HCT116 (cell line): ENCODE results near the gene MICALL2. TPM values are rescaled to one million over a fixed set of nuclear protein-coding genes. Genes with fewer than 3 reads are reported as not detected.
A peak's percentile ranks its signal among the peaks of the same experiment; 100 is the strongest.

ENCODE experiments used
- ATAC-seq: fragments of 200-7000 bp; cut with Tn5 transposase; 2 replicates; pipeline ENCODE4 v1.9.1; 2020; ENCODE audit warnings: mild to moderate bottlenecking, moderate library complexity
- BruUV-seq: library from RNA; stranded (reverse); fragments of 400-500 nt; replicated peaks from 2 replicates; lab custom pipeline; 2021; lab: Mats Ljungman, UMichigan
- CTCF ChIA-PET: fragments of 300-600 bp; sonication (Branson Sonifier 250); formaldehyde crosslinking; loops from one replicate; lab custom pipeline; 2021; ENCODE audit warnings: antibody characterized with exemption; lab: Charles Lee
- POLR2A ChIA-PET: fragments of 300-600, 350-600 bp; sonication (Branson Sonifier 250); formaldehyde crosslinking; loops from one replicate; lab custom pipeline; 2021; ENCODE audit warnings: antibody characterized with exemption; lab: Charles Lee
- RAD21 ChIA-PET, 2 experiments: fragments of 300-600 bp; sonication (Branson Sonifier 250); formaldehyde crosslinking; loops; one replicate each; lab custom pipeline; 2023; ENCODE audit warnings: low total read pairs in 2 of 2; ENCODE audit not compliant: uncharacterized antibody in 2 of 2, unreplicated experiment in 2 of 2, low non-redundant PET in 1 of 2; lab: Charles Lee
- DNase-seq: peaks from one replicate; pipeline ENCODE4 v3.0.0-alpha.2; 2010; ENCODE audit warnings: low read depth, low spot score
- H2AFZ ChIP-seq: fragments of 200-600 bp; shearing (Covaris generic), sonication (generic); 2 replicates; pipeline ENCODE4 v1.6.1; 2017; ENCODE audit warnings: low read depth, mixed run types, mixed read lengths, antibody characterized with exemption, low read length; ENCODE audit not compliant: poor library complexity, severe bottlenecking
- H3K27ac ChIP-seq: 2 replicates; pipeline ENCODE4 v1.5.1; 2012; ENCODE audit warnings: low read depth, low read length
- H3K27me3 ChIP-seq: fragments of 200-600 bp; sonication (generic); 2 replicates; pipeline ENCODE4 v1.6.1; 2016; ENCODE audit warnings: mixed run types, low read length, mixed read lengths; ENCODE audit not compliant: insufficient read depth
- H3K36me3 ChIP-seq, 2 experiments: fragments of 200-500 bp in 1 of 2; fragments of 200-600 bp in 1 of 2; sonication (Bioruptor generic) in 1 of 2; sonication (generic) in 1 of 2; 2 replicates each; pipeline versions ENCODE4 v1.5.1 to v1.6.1; 2014 to 2016; ENCODE audit warnings: low read length in 2 of 2, inconsistent platforms in 1 of 2, mixed read lengths in 1 of 2, mixed run types in 1 of 2; ENCODE audit not compliant: insufficient read depth in 2 of 2, control insufficient read depth in 1 of 2
- H3K4me1 ChIP-seq, 2 experiments: fragments of 200-600 bp in 1 of 2; sonication (generic) in 1 of 2; 2 replicates each; pipeline versions ENCODE4 v1.5.1 to v1.6.1; 2012 to 2017; ENCODE audit warnings: low read length in 2 of 2, inconsistent platforms in 1 of 2, mild to moderate bottlenecking in 1 of 2, mixed read lengths in 1 of 2, mixed run types in 1 of 2, moderate library complexity in 1 of 2; ENCODE audit not compliant: insufficient read depth in 2 of 2, control insufficient read depth in 1 of 2
- H3K4me2 ChIP-seq: fragments of 200-600 bp; sonication (generic); 2 replicates; pipeline ENCODE4 v1.6.1; 2017; ENCODE audit warnings: mixed run types, low read length, mixed read lengths
- H3K4me3 ChIP-seq, 2 experiments: fragments of 200-600 bp in 1 of 2; sonication (generic) in 1 of 2; replicated peaks in 1 of 2; 2 replicates each; pipeline ENCODE4 v1.5.1; 2011 to 2016; ENCODE audit warnings: low read length in 2 of 2, control low read depth in 1 of 2, low read depth in 1 of 2, mild to moderate bottlenecking in 1 of 2, mixed read lengths in 1 of 2, mixed run types in 1 of 2
- H3K79me2 ChIP-seq: fragments of 200-600 bp; sonication (generic); 2 replicates; pipeline ENCODE4 v1.6.1; 2017; ENCODE audit warnings: mild to moderate bottlenecking, mixed run types, low read length, moderate library complexity, mixed read lengths; ENCODE audit not compliant: insufficient read depth
- H3K9ac ChIP-seq: fragments of 200-600 bp; sonication (generic); 2 replicates; pipeline ENCODE4 v1.6.1; 2016; ENCODE audit warnings: low read length, mixed read lengths
- H3K9me2 ChIP-seq: fragments of 200-600 bp; sonication (generic), shearing (Covaris generic); 2 replicates; pipeline ENCODE4 v1.6.1; 2017; ENCODE audit warnings: mixed run types, mild to moderate bottlenecking, moderate library complexity; ENCODE audit not compliant: insufficient read depth
- H3K9me3 ChIP-seq, 2 experiments: fragments of 200-500 bp in 1 of 2; fragments of 200-600 bp in 1 of 2; sonication (Bioruptor generic) in 1 of 2; sonication (generic) in 1 of 2; 2 replicates each; pipeline ENCODE4 v1.6.1; 2014 to 2017; ENCODE audit warnings: low read length in 2 of 2, mixed read lengths in 2 of 2, inconsistent platforms in 1 of 2, low read depth in 1 of 2, mild to moderate bottlenecking in 1 of 2, mixed run types in 1 of 2, moderate library complexity in 1 of 2; ENCODE audit not compliant: control insufficient read depth in 1 of 2, insufficient read depth in 1 of 2
- H4K20me1 ChIP-seq: fragments of 200-600 bp; sonication (generic), shearing (Covaris generic); 2 replicates; pipeline ENCODE4 v1.6.1; 2017; ENCODE audit warnings: mixed run types, mild to moderate bottlenecking, moderate library complexity; ENCODE audit not compliant: insufficient read depth
- CBX3 ChIP-seq: IDR thresholded peaks from 2 replicates; pipeline ENCODE4 v1.6.1; 2012; ENCODE audit warnings: low read depth
- CTCF ChIP-seq, 3 experiments: fragments of 200-600 bp in 1 of 3; sonication (generic) in 1 of 3; IDR thresholded peaks in 2 of 3; conservative IDR thresholded peaks in 1 of 3; 2 replicates each; pipeline ENCODE4 v1.5.1; 2012 to 2017; ENCODE audit warnings: low read depth in 2 of 3, low read length in 2 of 3, antibody characterized with exemption in 1 of 3, borderline replicate concordance in 1 of 3, control low read depth in 1 of 3, mild to moderate bottlenecking in 1 of 3, mixed read lengths in 1 of 3, mixed run types in 1 of 3, moderate library complexity in 1 of 3; ENCODE audit not compliant: insufficient read depth in 1 of 3
- EGR1 ChIP-seq: IDR thresholded peaks from 2 replicates; pipeline ENCODE4 v1.6.1; 2012; ENCODE audit warnings: low read depth
- EZH2 ChIP-seq: fragments of 200-600 bp; sonication (generic); IDR thresholded peaks from 2 replicates; pipeline ENCODE4 v1.6.1; 2017; ENCODE audit warnings: antibody characterized with exemption, mixed run types
- EZH2phosphoT487 ChIP-seq: fragments of 200-600 bp; IDR thresholded peaks from 2 replicates; pipeline ENCODE4 v1.6.1; 2018; ENCODE audit warnings: antibody characterized with exemption, borderline replicate concordance
- FOSL1 ChIP-seq: IDR thresholded peaks from 2 replicates; pipeline ENCODE4 v1.6.1; 2012; ENCODE audit warnings: low read depth
- POLR2A ChIP-seq: IDR thresholded peaks from 2 replicates; pipeline ENCODE4 v1.7.0; 2011; ENCODE audit warnings: borderline replicate concordance; ENCODE audit not compliant: insufficient read depth, insufficient read length; ENCODE audit errors: extremely low read depth
- RAD21 ChIP-seq: IDR thresholded peaks from 2 replicates; pipeline ENCODE4 v1.6.1; 2012; ENCODE audit warnings: low read depth, mild to moderate bottlenecking
- SIN3A ChIP-seq: IDR thresholded peaks from 2 replicates; pipeline ENCODE4 v1.6.1; 2012; ENCODE audit warnings: low read depth
- SRF ChIP-seq: IDR thresholded peaks from 2 replicates; pipeline ENCODE4 v1.6.1; 2012; ENCODE audit warnings: low read depth
- TCF7L2 ChIP-seq: IDR thresholded peaks from 2 replicates; pipeline ENCODE4 v1.7.0; 2011; ENCODE audit warnings: borderline replicate concordance, inconsistent platforms; ENCODE audit not compliant: insufficient read depth, insufficient read length; ENCODE audit errors: extremely low read depth
- ZFX ChIP-seq: fragments of 450-650 bp; IDR thresholded peaks from 2 replicates; pipeline ENCODE4 v1.6.1; 2017
- intact Hi-C: fragments of 100-400 bp; cut with micrococcal nuclease; formaldehyde crosslinking; loops from 2 replicates; pipeline ENCODE4 v1.10.0; 2022
- total RNA-seq: library from RNA; stranded (reverse); gene quantifications from one replicate; pipeline ENCODE4 v1.2.1, GENCODE V29; 2021; ENCODE audit not compliant: unreplicated experiment
- TF ChIP-seq, protein P1 (sequence below): IDR thresholded peaks from 2 replicates; pipeline ENCODE4 v1.6.1; 2011; ENCODE audit warnings: mild to moderate bottlenecking, low read length, moderate library complexity; ENCODE audit not compliant: insufficient replicate concordance; ENCODE audit errors: extremely low read depth
- TF ChIP-seq, protein P2 (sequence below): IDR thresholded peaks from 2 replicates; pipeline ENCODE4 v1.6.1; 2012; ENCODE audit warnings: low read depth

MICALL2 gene
- total RNA-seq, 1 experiment from 2014 or later, result 60.7 TPM

DNA sequence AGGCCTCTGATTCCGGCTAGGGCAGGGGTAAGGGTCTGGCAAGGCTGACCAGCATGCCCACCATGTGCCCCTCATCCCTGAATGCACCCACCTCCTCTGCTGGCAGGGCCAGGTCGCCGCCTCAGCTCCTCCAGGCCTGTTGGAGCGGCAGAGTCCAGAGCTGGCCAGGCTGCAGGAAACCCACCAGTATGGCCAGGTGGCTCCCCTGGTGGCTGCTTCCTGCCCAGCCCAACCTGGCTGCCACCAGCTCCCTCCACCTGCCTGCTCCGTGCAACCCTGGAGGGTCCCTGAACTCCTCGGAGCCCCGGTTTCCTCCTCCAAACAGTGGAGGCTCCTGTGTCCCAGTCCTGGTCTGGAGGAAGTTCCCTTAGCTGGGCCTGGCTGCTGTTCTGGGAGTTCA lies 39.6 kb downstream of the MICALL2 start:
- BruUV-seq, result no TSS peak
- Histone ChIP-seq H4K20me1 (no peaks in the 10 kb centered on the region), H3K27me3 (no peaks in the 10 kb centered on the region), H3K36me3 (no peaks in the 10 kb centered on the region), H3K4me2 (no peak overlapping the region), H3K9ac (no peak overlapping the region), H3K79me2 (no peaks in the 10 kb centered on the region), H3K4me1 (peaks cover 0 to 18% of the 10 kb centered on the region in 2 experiments; a peak in 3 of 4 replicates), H2AFZ (no peak overlapping the region), H3K9me2 (no peaks in the 10 kb centered on the region), H3K9me3 (no peaks in the 10 kb centered on the region), H3K27ac (no peak overlapping the region), H3K4me3 (no peak overlapping the region)
- DNase-seq (no peak), ATAC-seq (no peak)
- ChIA-PET RAD21 (no interaction called here), POLR2A (no interaction called here), CTCF (no interaction called here)
- peak in 2 of 3 experiments; percentile 25 to 28; a peak in 1 of 6 replicates for TF ChIP-seq CTCF (IDR thresholded peaks at IDR 0.05 in 2 of 3, conservative IDR thresholded peaks at IDR 0.05 in 1 of 3; ENCODE audit: borderline replicate concordance in 1 of 3, insufficient read depth in 1 of 3, low read depth in 2 of 3, low read length in 2 of 3)
- TF ChIP-seq ZFX, result no peak
- no peak for TF ChIP-seq SRF
- intact Hi-C loops, result loop anchor here (2.0 kb wide), 1 partner anchor 135 kb away; no protein-coding TSS in a partner anchor

DNA sequence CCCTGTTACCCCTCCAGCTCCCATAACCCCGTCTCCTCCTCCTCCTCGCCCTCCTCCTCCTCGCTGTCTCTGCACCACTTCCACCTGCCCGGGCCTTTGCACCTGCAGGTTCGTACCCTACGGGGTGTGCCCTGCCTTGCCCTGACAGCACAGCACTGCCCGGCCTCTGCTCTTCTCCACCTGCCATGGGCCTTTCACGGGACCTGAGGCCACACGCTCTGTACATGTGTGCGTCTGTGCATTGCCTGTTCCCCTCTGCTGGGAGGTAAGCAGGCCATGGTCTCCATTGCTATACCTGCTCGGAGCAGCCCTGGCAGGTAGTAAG lies 40.0 kb downstream of the MICALL2 start:
- no TSS peak for BruUV-seq
- no peak overlapping the region for H3K4me2 ChIP-seq
- no peak overlapping the region for H3K27ac ChIP-seq
- no peaks in the 10 kb centered on the region for H3K36me3 ChIP-seq
- H3K9me2 ChIP-seq, result no peaks in the 10 kb centered on the region
- POLR2A ChIA-PET, result no interaction called here
- no peaks in the 10 kb centered on the region for H3K27me3 ChIP-seq
- no peak overlapping the region for H2AFZ ChIP-seq
- ATAC-seq (no peak), DNase-seq (no peak)
- H3K4me1 ChIP-seq, result peaks cover 0 to 18% of the 10 kb centered on the region in 2 experiments; a peak in 3 of 4 replicates
- H4K20me1 ChIP-seq, result no peaks in the 10 kb centered on the region
- RAD21 ChIA-PET, result no interaction called here
- H3K79me2 ChIP-seq, result no peaks in the 10 kb centered on the region
- CTCF ChIA-PET, result no interaction called here
- intact Hi-C loops, result loop anchor here (2.0 kb wide), 1 partner anchor 136 kb away; no protein-coding TSS in a partner anchor
- no peak overlapping the region for H3K4me3 ChIP-seq
- no peak overlapping the region for H3K9ac ChIP-seq
- H3K9me3 ChIP-seq, result no peaks in the 10 kb centered on the region
- TF ChIP-seq EZH2phosphoT487, result no peak
- no peak for TF ChIP-seq POLR2A
- TF ChIP-seq FOSL1, result no peak
- TF ChIP-seq CBX3, result no peak
- TF ChIP-seq, protein P1, sequence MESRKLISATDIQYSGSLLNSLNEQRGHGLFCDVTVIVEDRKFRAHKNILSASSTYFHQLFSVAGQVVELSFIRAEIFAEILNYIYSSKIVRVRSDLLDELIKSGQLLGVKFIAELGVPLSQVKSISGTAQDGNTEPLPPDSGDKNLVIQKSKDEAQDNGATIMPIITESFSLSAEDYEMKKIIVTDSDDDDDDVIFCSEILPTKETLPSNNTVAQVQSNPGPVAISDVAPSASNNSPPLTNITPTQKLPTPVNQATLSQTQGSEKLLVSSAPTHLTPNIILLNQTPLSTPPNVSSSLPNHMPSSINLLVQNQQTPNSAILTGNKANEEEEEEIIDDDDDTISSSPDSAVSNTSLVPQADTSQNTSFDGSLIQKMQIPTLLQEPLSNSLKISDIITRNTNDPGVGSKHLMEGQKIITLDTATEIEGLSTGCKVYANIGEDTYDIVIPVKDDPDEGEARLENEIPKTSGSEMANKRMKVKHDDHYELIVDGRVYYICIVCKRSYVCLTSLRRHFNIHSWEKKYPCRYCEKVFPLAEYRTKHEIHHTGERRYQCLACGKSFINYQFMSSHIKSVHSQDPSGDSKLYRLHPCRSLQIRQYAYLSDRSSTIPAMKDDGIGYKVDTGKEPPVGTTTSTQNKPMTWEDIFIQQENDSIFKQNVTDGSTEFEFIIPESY, result no peak
- TF ChIP-seq EGR1, result no peak
- no peak for TF ChIP-seq TCF7L2
- no peak for TF ChIP-seq RAD21
- TF ChIP-seq EZH2, result no peak
- TF ChIP-seq SIN3A, result no peak
- no peak for TF ChIP-seq SRF
- TF ChIP-seq, protein P2, sequence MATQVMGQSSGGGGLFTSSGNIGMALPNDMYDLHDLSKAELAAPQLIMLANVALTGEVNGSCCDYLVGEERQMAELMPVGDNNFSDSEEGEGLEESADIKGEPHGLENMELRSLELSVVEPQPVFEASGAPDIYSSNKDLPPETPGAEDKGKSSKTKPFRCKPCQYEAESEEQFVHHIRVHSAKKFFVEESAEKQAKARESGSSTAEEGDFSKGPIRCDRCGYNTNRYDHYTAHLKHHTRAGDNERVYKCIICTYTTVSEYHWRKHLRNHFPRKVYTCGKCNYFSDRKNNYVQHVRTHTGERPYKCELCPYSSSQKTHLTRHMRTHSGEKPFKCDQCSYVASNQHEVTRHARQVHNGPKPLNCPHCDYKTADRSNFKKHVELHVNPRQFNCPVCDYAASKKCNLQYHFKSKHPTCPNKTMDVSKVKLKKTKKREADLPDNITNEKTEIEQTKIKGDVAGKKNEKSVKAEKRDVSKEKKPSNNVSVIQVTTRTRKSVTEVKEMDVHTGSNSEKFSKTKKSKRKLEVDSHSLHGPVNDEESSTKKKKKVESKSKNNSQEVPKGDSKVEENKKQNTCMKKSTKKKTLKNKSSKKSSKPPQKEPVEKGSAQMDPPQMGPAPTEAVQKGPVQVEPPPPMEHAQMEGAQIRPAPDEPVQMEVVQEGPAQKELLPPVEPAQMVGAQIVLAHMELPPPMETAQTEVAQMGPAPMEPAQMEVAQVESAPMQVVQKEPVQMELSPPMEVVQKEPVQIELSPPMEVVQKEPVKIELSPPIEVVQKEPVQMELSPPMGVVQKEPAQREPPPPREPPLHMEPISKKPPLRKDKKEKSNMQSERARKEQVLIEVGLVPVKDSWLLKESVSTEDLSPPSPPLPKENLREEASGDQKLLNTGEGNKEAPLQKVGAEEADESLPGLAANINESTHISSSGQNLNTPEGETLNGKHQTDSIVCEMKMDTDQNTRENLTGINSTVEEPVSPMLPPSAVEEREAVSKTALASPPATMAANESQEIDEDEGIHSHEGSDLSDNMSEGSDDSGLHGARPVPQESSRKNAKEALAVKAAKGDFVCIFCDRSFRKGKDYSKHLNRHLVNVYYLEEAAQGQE, result no peak
- TF ChIP-seq ZFX, result no peak
